Esophagus squamous epithelium (tissue), 5 donors: ENCODE data around the gene SHLD1. TPM values are rescaled to one million over a fixed set of nuclear protein-coding genes. Genes with fewer than 3 reads are reported as not detected.
"Not testable (repeated sequence)": the region's sequence is repeated elsewhere in the genome, so short reads cannot be mapped to it uniquely, and the experiment has no call there.

Experiments used
- DNase-seq: peaks from one replicate; lab custom pipeline; 2025; lab: John Stamatoyannopoulos, UW
- H3K27ac ChIP-seq, 4 donors: fragments of 200-600 bp; sonication (generic); one replicate each; pipeline ENCODE4 v1.5.1; 2016 to 2019; ENCODE audit warnings: mild to moderate bottlenecking in 1 of 4
- H3K27me3 ChIP-seq, 4 donors: fragments of 200-600 bp; sonication (generic); 1 replicate in 3 of 4; 2 replicates in 1 of 4; pipeline versions ENCODE4 v1.5.1 to v1.6.0; 2017 to 2021; ENCODE audit warnings: antibody characterized with exemption in 1 of 4
- H3K36me3 ChIP-seq, 3 donors: fragments of 200-600 bp; sonication (generic); one replicate each; pipeline ENCODE4 v1.5.1; 2016 to 2019
- H3K4me1 ChIP-seq, 3 donors: fragments of 200-600 bp; sonication (generic); one replicate each; pipeline ENCODE4 v1.5.1; 2017 to 2019
- H3K4me3 ChIP-seq, 4 donors: fragments of 200-600 bp; sonication (generic); 1 replicate in 3 of 4; 2 replicates in 1 of 4; pipeline ENCODE4 v1.5.1; 2016 to 2019; ENCODE audit warnings: mild to moderate bottlenecking in 2 of 4, moderate library complexity in 1 of 4
- H3K9me3 ChIP-seq, 3 donors: fragments of 200-600 bp; sonication (generic); one replicate each; pipeline ENCODE4 v1.5.1; 2016 to 2019
- POLR2A ChIP-seq, 4 donors: fragments of 450-650 bp; IDR thresholded peaks; one replicate each; pipeline ENCODE4 v1.6.1; 2017; ENCODE audit warnings: antibody characterized with exemption in 4 of 4, mild to moderate bottlenecking in 4 of 4, moderate library complexity in 3 of 4
- WGBS, 2 donors: methylation state at CpG; one replicate each; pipeline ENCODE4 v1.1.5; 2018; 5-methylcytosine and 5-hydroxymethylcytosine counted together
- intact Hi-C: fragments of 100-400 bp; cut with DNase I; formaldehyde crosslinking; loops from one replicate; pipeline ENCODE4 v1.15.0; 2022
- total RNA-seq, 4 donors: library from RNA; depleted of rRNA; stranded (reverse); fragments of >200 nt; gene quantifications; one replicate each; pipeline ENCODE4 v1.1.0, GENCODE V29; 2016
- TF ChIP-seq, protein P1 (sequence below), 6 experiments: fragments of 450-650 bp in 4 of 6; fragments of 200-600 bp in 2 of 6; sonication (generic) in 2 of 6; IDR thresholded peaks; one replicate each; pipeline ENCODE4 v1.5.1; 2016 to 2019; ENCODE audit warnings: antibody characterized with exemption in 6 of 6, mild to moderate bottlenecking in 4 of 6, moderate library complexity in 4 of 6
- donor health status: DM: yes; HTN: yes; CAD: no.

SHLD1 gene, protein sequence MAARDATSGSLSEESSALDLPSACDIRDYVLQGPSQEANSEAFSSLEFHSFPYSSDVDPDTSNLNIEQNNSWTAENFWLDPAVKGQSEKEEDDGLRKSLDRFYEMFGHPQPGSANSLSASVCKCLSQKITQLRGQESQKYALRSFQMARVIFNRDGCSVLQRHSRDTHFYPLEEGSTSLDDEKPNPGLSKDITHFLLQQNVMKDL
- 1 to 10 TPM; 1.2 to 3.6 (median 2.0) TPM for total RNA-seq

DNA sequence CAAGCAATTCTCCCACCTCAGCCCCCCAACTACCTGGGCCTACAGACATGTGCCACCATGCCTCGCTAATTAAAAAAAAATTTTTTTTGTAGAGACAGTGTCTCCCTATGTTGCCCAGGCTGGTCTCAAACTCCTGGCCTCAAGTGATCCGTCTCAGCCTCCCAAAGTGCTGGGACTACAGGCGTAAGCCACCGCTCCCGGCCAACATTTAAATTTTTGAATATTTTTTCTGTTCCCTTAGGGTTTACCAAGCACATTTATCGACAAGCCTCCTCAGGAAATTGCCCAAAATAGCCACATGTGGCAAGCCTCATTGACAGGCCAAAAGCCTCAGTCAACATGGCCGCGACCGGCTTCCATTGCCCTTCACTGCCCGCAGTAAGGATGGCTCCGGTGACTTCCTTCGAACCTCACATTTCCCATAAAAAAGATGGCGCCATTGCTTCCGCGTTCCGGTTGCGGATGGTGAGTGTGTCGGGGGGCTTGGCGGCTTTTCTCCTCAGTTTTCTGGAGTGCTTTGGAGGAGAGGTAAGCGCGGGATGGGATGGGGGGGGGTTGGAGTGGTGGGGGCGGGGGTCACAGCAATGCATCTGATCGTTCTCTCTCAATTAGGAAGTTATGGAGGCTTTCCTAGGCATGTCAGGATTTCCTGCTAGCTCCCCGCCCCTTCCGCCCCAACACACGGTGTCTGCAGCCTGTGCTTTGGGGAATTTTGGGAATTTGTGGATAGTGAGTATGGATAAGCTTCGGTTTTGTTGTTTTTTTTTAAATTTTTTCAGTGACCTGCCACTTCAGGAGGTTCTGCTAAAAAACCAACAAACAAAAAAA is at the start of gene SHLD1:
Gene SHLD1, plus strand, starts transcription at position 450 of the 828 bp plus-strand sequence. CDS start 22,465 bp downstream, outside the sequence.
- H3K9me3 ChIP-seq: no peaks in the 10 kb centered on the region
- peak; percentile 13 for DNase-seq
- H3K36me3 ChIP-seq: no peaks in the 10 kb centered on the region
- peaks cover 0 to 14% (median 8%) of the 10 kb centered on the region in 3 donors for H3K4me1 ChIP-seq
- H3K4me3 ChIP-seq: peak within 1 kb of the TSS; percentile 34 to 76 (median 63)
- no peak for TF ChIP-seq POLR2A (IDR thresholded peaks at IDR 0.05)
- TF ChIP-seq, protein P1, sequence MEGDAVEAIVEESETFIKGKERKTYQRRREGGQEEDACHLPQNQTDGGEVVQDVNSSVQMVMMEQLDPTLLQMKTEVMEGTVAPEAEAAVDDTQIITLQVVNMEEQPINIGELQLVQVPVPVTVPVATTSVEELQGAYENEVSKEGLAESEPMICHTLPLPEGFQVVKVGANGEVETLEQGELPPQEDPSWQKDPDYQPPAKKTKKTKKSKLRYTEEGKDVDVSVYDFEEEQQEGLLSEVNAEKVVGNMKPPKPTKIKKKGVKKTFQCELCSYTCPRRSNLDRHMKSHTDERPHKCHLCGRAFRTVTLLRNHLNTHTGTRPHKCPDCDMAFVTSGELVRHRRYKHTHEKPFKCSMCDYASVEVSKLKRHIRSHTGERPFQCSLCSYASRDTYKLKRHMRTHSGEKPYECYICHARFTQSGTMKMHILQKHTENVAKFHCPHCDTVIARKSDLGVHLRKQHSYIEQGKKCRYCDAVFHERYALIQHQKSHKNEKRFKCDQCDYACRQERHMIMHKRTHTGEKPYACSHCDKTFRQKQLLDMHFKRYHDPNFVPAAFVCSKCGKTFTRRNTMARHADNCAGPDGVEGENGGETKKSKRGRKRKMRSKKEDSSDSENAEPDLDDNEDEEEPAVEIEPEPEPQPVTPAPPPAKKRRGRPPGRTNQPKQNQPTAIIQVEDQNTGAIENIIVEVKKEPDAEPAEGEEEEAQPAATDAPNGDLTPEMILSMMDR (IDR thresholded peaks at IDR 0.05): no peak
- H3K27me3 ChIP-seq: no peaks in the 10 kb centered on the region
- intact Hi-C loops: no loop called here
- 15 to 17% methylated on average over 21 to 24 of the region's 27 CpGs for WGBS, 2 donors
- H3K27ac ChIP-seq: peak within 1 kb of the TSS; percentile 84 to 94 (median 93)

DNA sequence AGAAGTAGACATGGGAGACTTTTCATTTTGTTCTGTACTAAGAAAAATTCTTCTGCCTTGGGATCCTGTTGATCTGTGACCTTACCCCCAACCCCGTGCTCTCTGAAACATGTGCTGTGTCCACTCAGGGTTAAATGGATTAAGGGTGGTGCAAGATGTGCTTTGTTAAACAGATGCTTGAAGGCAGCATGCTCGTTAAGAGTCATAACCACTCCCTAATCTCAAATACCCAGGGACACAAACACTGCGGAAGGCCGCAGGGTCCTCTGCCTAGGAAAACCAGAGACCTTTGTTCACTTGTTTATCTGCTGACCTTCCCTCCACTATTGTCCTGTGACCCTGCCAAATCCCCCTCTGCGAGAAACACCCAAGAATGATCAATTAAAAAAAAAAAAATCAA is 47.9 kb upstream of the SHLD1 start:
- DNase-seq, H3K27ac ChIP-seq, H3K4me3 ChIP-seq, H3K27me3 ChIP-seq, H3K4me1 ChIP-seq, H3K9me3 ChIP-seq, intact Hi-C loops, H3K36me3 ChIP-seq: not testable (repeated sequence)
- 74 to 75% methylated on average over 1 to 4 of the region's 5 CpGs for WGBS, 2 donors

DNA sequence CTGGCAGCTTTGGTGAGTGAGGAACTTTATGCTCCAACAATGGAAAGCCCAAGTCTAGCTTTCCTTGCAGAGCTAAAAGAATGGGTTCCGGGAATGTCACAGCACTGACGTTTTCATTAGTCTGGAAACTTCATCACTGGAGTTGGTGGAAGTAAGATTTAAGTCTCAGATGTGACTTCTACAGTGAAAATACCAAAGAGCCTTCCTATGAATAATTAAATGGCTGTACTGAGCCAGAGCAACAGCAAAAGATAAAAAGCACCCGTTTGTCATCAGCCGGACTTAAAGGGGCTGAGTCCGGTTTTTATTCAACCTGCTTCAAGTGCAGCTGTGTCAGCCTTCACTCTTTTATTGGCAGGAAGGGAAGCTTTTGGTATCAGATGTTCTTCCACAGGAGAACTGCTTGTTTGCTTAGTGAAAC is 46.5 kb upstream of the SHLD1 start:
- no peak for DNase-seq
- 25 to 37% methylated on average over 5 of the region's 5 CpGs for WGBS, 2 donors
- Histone ChIP-seq H3K9me3 (no peaks in the 10 kb centered on the region), H3K36me3 (no peaks in the 10 kb centered on the region), H3K4me3 (no peak overlapping the region), H3K27me3 (no peaks in the 10 kb centered on the region), H3K27ac (no peak overlapping the region), H3K4me1 (peaks cover 0 to 5% (median 0%) of the 10 kb centered on the region in 3 donors)
- intact Hi-C loops: no loop called here
- TF ChIP-seq POLR2A (IDR thresholded peaks at IDR 0.05): no peak
- TF ChIP-seq, protein P1 (IDR thresholded peaks at IDR 0.05): no peak

DNA sequence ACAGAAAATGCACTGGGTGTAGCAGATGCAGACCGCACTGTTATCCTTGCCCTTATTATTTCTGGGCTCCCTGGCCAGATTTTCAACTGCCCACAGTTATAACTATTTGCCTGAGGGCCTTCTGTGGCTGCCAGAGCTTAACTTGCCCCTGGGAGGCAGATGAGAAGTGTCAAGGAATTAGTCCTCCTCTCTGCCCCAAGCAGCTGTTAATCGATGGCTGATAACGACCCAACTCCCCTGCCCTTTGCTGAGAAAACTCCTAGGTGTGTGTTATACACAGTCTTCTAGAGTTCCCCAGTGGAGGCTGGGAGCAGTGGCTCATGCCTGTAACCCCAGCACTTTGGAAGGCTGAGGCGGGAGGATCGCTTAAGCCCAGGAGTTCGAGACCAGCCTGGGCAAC is 44.4 kb upstream of the SHLD1 start:
- intact Hi-C loops: no loop called here
- peaks cover 0 to 5% (median 0%) of the 10 kb centered on the region in 3 donors for H3K4me1 ChIP-seq
- H3K36me3 ChIP-seq: no peaks in the 10 kb centered on the region
- 60 to 100% methylated on average over 1 to 3 of the region's 6 CpGs for WGBS, 2 donors
- H3K27me3 ChIP-seq: no peaks in the 10 kb centered on the region
- no peaks in the 10 kb centered on the region for H3K9me3 ChIP-seq
- TF ChIP-seq, protein P1 (IDR thresholded peaks at IDR 0.05): no peak
- TF ChIP-seq POLR2A (IDR thresholded peaks at IDR 0.05): no peak
- no peak for DNase-seq
- H3K4me3 ChIP-seq: no peak overlapping the region
- no peak overlapping the region for H3K27ac ChIP-seq

DNA sequence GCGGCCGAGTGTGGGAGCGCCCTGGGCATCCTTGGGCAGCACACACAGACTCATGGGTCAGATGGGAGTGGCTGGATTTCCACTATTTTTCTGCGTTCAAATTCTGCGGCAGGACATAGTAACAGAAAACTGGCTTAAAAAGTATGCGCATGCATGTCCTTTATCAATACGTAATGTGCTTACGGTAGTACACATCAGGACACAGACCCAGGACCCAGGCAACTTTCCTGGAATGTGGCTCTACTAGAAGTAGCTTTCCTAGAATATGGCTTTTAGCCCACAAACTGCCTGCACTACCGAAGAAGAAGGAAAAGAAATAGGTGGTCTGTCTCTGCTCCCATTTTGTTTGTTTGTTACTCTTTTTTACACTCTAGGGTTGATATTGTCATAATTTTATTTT is 43.4 kb upstream of the SHLD1 start:
- no peak for DNase-seq
- Histone ChIP-seq H3K36me3 (no peaks in the 10 kb centered on the region), H3K4me1 (peaks cover 0 to 5% (median 0%) of the 10 kb centered on the region in 3 donors), H3K27ac (no peak overlapping the region), H3K4me3 (no peak overlapping the region), H3K27me3 (no peaks in the 10 kb centered on the region), H3K9me3 (no peaks in the 10 kb centered on the region)
- intact Hi-C loops: no loop called here
- TF ChIP-seq, protein P1 (IDR thresholded peaks at IDR 0.05): no peak
- no peak for TF ChIP-seq POLR2A (IDR thresholded peaks at IDR 0.05)
- 81 to 86% methylated on average over 7 to 9 of the region's 9 CpGs for WGBS, 2 donors
